ACHN (cell line): Measurements from ENCODE around the gene RNLS.
A peak's percentile ranks its signal among the peaks of the same experiment; 100 is the strongest.
"Not testable (repeated sequence)": the region's sequence is repeated elsewhere in the genome, so short reads cannot be mapped to it uniquely, and the experiment has no call there.

Experiments
- DNase-seq: peaks from one replicate; pipeline ENCODE4 v3.0.0-alpha.2; 2015
- in situ Hi-C: cut with HindIII; loops from 2 replicates; pipeline ENCODE4 v1.10.0; 2017; ENCODE audit warnings: low sequenced_read_pairs, low pct_ligation_motif_present, low pct_unique_long_range_greater_than_20kb

RNLS gene

DNA sequence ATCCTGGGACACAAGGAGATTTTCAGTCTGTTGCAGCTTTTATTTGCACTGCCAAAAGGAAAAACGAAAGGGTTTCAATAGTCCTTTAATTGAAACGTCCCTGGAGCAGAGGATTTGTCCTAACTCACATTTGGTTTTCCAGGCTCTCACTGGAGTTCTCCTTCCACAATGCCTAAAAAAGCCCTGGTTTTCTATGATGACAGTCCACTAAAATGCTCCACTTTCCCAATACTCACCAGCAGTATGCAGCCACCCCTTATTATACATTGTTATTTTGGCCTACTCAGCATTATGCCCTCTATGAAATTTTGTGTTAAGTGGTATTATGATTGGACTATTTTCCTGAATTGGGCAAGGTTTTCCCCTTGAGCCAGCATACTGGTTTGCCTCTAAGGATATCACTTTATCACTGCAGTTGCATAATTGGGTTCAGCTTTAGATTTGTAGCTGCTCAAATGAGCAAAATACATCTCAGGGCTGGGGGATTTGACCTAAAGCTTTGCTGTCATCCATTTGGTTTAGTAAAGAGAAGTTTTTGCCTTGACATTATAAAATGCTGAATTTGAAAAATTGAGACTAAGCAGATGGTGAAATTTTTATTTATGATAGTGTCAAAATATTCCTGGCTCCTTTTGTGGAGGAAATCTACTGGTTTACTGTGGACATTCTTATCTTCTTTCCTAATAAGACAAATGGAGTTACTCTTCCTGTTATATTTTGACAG is 239.2 kb downstream of the RNLS start:
- no peak for DNase-seq
- in situ Hi-C loops, result no loop called here

DNA sequence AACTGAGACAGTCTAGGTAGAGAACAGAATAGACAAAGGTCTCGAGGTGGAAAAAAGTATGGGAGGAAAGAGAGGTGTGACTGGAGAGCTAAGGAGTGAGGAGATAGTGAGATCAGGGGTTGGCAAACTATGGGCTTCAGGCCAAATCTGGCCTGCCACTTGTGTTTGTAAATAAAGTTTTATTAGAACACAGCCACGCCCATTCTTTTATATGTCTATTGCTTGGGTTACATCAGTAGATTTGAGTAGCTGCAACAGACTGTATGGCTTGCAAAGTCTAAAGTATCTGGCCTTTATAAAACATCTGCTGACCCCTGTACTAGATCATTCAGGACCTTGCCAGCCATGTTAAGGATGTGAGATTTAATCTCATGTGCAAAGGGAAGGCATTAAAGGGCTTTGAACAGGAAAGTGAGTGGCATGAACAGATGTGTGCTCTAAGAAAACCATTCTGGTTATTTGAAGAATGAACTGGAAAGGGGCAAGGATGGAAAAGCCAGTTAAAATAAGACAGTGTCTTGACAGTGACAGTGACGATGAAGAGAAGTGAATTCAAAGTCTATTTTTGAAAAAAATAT is 240.3 kb downstream of the RNLS start:
- DNase-seq, result no peak
- in situ Hi-C loops, result no loop called here

DNA sequence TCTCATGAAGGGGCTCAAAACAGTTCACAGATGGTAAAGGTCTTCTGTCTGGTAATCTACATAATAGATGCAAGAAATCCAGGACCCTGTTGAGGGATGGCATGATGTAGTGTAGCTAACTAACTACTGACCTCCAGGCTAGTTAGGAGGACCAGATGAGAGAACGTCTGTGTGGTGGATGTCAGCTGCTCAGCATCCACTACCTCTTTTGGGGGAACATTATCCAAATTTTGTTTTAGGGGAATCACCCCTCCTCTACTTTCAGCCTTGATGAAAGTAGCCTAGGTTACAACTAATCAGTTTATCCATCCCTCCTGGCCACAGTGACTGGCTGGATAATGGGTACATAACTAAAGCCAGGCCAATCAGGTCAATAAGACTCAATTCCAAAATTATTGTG is 246.0 kb downstream of the RNLS start:
- in situ Hi-C loops, result no loop called here
- DNase-seq, result no peak

DNA sequence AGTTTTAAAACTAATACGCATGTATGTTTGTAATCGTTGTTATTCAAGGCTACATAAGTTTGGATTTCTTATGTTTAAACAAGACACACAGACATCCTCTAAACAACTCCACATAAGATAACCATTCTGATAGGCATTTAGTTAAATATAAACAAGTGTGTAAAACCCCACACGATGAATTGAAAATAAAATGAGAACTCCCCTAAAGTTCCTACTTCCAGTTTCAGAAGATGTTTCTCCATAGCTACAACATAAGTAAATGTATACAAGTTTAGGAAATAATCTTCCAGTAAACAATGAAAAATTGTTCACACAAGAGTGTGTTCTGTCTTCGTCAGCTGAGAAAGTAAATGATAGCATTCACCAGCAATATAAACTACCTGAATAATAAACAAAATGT is 246.8 kb downstream of the RNLS start:
- DNase-seq, result no peak
- in situ Hi-C loops, result no loop called here

DNA sequence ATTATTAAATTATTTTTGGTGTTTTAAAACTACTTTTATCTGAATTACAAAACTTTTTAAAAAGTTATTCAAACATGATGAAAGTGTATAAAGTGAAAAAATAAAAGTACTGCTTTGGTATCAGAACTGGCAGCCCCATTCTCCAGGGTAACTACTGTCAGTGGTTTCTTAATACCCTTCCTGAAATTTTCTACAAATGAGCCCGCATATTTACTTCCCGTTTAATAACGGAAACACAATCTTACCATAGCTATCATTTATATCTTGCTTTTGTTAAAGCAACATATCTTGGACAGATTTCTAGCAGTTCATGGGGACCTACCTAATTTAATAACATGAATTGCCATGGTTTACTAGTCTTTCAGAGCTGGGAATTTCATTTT is 249.9 kb downstream of the RNLS start:
- in situ Hi-C loops, result no loop called here
- no peak for DNase-seq

DNA sequence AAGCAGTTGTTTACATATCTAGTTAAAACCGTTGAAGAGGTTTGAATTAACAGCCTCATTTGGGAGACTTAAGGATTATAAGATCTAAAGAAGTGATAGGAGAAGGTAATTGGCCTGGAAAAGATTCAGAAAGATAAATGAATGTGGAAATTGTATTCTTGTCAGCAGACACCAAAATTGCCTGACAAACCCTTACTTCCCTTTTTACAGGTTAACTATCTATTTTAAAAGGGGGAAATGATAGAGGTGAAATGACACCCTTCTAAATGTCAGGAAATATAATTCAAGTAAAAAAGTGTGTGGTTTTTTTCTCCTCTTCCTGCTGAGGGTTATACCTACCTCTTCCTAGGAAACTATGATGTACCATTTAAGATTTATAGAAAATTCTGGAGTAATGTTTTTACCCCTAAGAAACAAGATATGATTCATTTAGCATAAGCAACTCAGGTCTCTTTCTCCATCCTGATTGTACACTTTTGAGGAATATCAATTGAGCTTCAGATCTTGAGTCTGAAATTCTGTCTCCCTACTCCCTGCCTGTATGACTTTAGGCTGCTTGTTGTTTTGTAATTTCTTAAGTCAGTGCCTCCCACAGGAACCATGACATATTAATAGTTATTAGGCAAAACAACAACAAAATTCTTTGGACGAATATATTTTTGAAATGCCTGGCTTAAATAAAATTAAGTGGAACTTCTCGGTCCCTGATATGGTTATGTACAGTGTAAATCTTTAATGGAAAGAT is 250.4 kb downstream of the RNLS start:
- in situ Hi-C loops, result no loop called here
- no peak for DNase-seq

DNA sequence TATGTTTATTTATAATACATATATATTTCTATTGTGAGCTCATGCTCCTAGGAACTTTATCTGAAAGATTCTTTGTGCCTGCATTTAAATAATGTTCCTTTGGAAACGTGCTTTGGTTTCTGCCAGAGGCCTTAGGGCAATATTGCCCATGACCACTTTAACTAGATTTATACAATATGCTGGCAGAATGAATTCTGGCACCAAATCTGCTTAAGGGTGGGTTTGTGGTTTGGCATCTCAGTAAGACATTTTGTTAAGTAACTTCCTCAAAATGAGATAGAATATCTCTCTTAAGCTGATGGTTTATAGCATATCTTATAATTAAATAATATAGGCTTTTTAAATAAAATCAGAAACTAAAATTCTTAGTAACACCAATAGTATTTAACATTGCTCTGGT is 252.9 kb downstream of the RNLS start:
- in situ Hi-C loops, result no loop called here
- DNase-seq, result no peak

DNA sequence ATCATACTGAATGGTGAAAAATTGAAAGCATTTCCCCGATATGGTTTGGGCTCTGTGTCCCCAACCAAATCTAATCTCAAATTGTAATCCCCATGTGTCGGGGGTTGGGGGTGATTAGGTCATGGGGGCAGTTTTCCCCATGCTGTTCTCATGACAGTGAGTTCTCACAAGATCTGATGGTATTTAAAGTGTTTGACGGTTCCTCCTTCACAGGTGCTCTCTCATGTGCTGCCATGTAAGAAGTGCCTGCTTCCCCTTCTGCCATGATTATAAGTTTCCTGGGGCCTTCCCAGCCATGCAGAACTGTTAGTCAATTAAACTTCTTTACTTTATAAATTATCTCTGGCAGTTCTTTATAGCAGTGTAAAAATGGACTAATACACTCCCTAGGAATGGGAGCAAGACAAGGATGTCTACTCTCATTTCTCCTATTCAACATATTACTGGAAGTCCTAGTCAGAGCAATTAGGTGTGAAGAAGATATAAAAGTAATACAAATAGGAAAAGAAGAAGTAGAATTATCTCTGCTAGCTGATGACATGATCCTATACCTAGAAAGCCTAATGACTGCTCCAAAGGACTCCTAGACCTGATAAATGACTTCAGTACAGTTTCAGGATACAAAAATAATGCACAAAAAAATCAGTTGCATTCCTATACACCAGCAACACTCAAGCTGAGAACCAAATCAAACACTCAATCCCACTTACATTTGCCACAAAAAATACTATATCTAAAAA is 260.6 kb downstream of the RNLS start:
- in situ Hi-C loops, result no loop called here
- DNase-seq, result no peak

DNA sequence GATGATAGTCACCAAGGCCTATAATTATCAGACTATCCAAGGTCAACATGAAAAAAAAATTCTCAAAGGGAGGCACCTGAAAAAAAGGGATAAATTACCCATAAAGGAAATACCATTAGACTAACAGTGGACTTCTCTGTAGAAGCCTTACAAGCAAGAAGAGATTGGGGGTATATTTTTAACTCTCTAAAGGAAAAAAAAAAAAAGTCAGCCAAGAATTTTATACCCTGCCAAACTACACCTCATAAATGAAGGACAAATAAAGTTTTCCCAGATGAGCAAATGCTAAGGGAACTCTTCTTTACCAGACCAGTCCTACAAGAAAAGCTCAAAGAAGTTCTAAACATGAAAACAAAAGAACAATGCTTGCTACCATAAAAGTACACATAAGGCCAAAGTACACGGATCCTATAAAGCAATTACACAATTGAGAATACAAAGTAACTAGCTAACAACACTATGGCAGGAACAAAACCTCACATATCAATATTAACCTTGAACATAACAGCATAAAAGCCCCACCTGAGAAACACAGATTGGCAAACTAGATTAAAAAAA is 263.1 kb downstream of the RNLS start:
- DNase-seq, result no peak
- in situ Hi-C loops, result no loop called here

DNA sequence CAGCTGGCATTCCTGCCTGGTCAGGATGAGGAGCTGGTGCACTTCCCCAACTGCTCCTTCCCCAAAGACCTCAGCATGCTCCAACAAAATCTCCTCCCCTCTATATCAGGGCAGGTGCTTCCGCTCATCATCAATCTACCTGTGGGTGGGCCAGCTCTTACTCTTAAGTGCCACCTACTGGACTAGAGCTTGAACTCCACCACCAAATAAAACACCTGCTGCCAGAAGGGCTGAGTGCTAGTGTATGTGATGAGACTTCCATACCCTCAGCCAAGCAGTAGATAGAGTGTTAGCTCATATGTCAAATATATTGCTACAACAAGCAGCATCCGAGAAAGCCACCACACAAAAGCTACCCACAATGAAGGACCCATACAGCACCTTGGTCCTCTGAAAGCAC is 264.3 kb downstream of the RNLS start:
- peak; percentile 27 for DNase-seq
- in situ Hi-C loops, result no loop called here

DNA sequence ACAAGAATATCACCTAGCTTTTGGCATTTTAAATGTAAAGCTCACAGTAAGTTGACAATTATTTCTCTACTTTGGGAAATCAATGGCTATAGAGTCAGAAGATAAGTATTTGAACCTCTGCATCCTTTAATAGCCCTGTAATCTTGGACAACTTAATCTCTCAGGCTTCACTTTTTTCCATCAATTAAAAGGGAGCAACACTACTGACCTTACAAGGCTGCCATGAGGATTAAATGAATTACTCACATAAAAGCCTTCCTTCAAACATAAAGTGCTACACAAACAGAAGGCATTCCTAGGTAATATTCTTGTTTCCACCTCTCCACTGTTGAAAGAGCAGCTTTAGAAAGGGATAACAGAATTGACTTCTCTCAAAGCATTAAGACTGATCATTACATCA is 266.0 kb downstream of the RNLS start:
- no peak for DNase-seq
- in situ Hi-C loops, result no loop called here

DNA sequence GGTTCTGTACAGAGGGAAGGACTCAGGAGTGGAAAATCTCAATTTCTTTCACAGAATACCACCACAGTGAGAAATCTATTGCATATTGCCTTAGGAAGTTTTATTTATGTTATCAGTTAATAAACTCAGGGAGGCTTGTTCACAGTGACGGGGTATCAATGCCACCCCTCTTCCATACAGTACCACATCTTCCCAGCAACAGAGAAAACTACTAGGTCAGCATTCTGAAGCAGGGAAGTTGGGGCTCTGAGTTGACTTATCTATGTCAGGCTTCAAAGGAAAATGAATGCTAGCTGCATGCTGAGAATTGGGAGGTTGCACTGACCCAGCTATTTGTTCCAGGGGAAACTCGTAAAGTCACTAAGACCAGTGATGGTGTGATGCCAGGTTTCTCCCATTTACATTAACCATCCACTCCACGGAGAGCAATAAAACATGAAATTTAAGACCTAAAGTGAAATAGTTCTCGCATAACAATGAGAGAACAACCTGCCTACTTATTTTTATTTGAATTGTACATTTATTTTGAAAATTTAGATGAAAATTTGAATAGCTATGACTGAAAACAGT is 266.7 kb downstream of the RNLS start:
- DNase-seq, result no peak
- in situ Hi-C loops, result no loop called here

DNA sequence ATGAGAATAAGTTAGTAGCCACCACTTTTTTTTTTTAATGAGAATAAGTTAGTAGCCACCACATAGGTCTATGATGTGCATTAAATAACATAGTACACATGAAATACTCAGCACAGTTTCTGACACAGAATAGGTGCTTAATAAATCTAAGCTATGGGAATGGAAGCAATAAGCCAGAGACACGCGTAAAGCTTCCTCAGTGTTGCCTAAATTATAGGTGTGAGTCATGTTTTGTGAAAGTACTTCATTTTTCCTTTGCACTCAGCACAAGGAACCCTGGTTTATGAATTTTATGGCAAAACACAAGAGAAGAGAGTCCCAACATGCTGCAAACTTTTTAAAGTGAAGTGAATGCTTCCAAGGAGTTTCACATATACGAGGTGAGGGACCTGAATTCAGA is 267.4 kb downstream of the RNLS start:
- in situ Hi-C loops, result no loop called here
- DNase-seq, result no peak

DNA sequence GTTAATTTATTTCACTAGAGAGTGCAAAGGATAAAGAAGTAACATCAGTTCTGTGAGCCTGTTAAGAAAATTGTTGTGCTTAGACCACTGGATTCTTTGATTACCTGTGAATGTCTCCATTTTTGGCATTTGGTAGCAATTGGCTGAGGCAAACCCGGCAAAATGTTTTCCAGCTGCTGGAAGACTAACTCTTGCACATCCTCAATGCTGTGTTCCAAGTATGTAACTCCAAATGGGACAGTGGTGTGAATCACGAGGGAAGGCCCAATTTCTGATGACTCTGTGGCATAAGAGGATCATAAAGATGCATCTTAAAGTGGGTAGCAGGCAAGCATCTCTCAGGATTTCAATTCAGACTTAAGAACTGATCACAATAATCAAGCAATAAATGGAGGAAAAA is 268.8 kb downstream of the RNLS start:
- in situ Hi-C loops, result no loop called here

DNA sequence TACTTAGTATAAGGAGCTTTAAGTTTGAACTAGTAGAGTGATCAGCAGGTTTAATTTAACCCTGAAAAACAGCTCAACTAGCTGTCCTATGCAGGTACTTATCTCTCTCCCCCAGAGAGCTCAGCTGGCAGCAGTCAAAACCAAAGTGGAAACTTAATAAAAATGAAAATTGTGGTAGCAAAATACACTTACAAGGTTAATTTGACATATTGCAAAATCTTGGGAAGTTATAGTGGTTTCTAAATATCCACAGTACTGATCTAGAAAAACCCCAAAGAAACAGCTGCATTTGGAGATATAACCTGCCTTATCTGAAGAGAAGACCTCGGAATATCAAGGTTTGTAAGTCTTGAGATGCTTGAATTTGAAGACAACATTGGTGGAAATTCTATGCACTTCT is 269.2 kb downstream of the RNLS start:
- no peak for DNase-seq
- in situ Hi-C loops, result no loop called here

More for the DNA sequence above, 268.8 kb downstream of the RNLS start:
- no peak for DNase-seq

DNA sequence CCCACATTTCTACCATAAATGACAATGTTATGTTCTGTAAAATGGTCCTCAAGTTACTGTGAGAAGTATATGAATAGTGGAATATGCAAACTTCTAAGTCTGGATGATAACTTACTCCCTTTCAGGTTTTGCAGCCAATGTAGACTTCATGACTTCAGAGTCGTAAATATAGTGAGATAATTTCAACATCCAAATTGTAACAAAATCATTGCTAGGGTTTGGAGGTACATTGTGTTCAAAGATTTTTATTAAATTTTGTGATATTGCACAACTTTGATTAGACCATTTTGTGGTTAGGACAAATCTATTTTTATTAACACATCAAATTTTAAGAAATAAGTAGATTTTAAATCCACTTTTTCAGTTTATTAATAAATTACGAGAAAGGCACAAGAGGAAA is 270.3 kb downstream of the RNLS start:
- in situ Hi-C loops, result no loop called here
- no peak for DNase-seq

DNA sequence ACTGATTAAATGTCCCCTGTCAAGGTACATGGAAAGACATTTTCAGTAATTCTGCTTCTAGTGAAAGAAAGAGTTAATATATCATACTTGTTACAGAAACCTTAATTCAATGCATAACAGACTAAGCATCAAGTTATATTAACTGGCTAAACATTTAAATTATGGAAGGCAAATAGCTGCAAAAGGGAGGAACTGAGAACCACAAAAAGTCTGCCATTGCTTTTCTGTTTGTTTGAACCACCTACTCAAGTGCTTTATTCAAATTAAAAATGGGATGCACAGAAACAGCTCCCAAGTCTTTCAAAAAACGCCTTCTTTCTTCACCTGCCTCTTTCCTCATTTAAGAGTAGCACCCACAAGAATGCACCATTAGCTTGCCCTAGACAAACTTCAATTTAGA is 271.9 kb downstream of the RNLS start:
- in situ Hi-C loops, result no loop called here
- DNase-seq, result no peak

DNA sequence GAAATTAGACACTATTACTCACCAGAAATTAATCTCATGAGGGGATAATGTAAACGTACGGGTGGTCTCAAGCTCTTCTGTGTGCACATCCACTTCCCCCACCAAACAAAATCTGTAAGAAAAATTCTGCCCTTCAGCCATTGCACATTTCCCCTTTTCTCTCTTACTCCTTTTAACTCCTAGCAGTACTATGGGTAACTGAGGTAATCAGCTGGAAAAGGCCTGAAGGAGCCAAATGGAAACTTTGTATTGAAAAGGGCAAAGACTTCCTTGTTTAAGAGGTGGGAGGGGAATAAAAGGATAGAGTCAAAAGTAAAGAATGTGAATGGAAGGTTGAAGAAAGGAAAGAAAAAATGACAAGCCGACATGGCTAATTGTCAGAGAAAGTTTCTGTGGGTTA is 273.8 kb downstream of the RNLS start:
- no peak for DNase-seq
- in situ Hi-C loops, result no loop called here

DNA sequence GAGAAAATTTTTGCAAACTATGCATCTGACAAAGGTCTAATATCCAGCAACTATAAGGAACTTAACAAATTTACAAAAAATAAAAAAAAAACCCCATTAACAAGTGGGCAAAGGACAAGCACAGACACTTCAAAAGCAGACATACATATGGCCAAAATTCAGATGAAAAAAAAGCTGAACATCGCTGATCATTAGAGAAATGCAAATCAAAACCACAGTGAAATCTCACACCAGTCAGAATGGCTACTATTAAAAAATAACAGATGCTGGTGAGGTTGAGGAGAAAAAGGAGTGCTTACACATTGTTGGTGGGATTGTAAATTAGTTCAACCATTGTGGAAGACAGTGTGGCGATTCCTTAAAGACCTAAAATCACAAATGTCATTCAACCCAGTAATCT is 274.8 kb downstream of the RNLS start:
- DNase-seq, in situ Hi-C loops: not testable (repeated sequence)
